HCT116 (cell line): ENCODE results near the gene SIN3B. TPM values are rescaled to one million over a fixed set of nuclear protein-coding genes. Genes with fewer than 3 reads are reported as not detected.

Source experiments
- ATAC-seq: fragments of 200-7000 bp; cut with Tn5 transposase; 2 replicates; pipeline ENCODE4 v1.9.1; 2020; ENCODE audit warnings: mild to moderate bottlenecking, moderate library complexity
- BruUV-seq: library from RNA; stranded (reverse); fragments of 400-500 nt; replicated peaks from 2 replicates; lab custom pipeline; 2021; lab: Mats Ljungman, UMichigan
- CTCF ChIA-PET: fragments of 300-600 bp; sonication (Branson Sonifier 250); formaldehyde crosslinking; loops from one replicate; lab custom pipeline; 2021; ENCODE audit warnings: antibody characterized with exemption; lab: Charles Lee
- POLR2A ChIA-PET: fragments of 300-600, 350-600 bp; sonication (Branson Sonifier 250); formaldehyde crosslinking; loops from one replicate; lab custom pipeline; 2021; ENCODE audit warnings: antibody characterized with exemption; lab: Charles Lee
- RAD21 ChIA-PET, 2 experiments: fragments of 300-600 bp; sonication (Branson Sonifier 250); formaldehyde crosslinking; loops; one replicate each; lab custom pipeline; 2023; ENCODE audit warnings: low total read pairs in 2 of 2; ENCODE audit not compliant: uncharacterized antibody in 2 of 2, unreplicated experiment in 2 of 2, low non-redundant PET in 1 of 2; lab: Charles Lee
- DNase-seq: peaks from one replicate; pipeline ENCODE4 v3.0.0-alpha.2; 2010; ENCODE audit warnings: low read depth, low spot score
- H2AFZ ChIP-seq: fragments of 200-600 bp; shearing (Covaris generic), sonication (generic); 2 replicates; pipeline ENCODE4 v1.6.1; 2017; ENCODE audit warnings: low read depth, mixed run types, mixed read lengths, antibody characterized with exemption, low read length; ENCODE audit not compliant: poor library complexity, severe bottlenecking
- H3K27ac ChIP-seq: 2 replicates; pipeline ENCODE4 v1.5.1; 2012; ENCODE audit warnings: low read depth, low read length
- H3K27me3 ChIP-seq: fragments of 200-600 bp; sonication (generic); 2 replicates; pipeline ENCODE4 v1.6.1; 2016; ENCODE audit warnings: mixed run types, low read length, mixed read lengths; ENCODE audit not compliant: insufficient read depth
- H3K36me3 ChIP-seq, 2 experiments: fragments of 200-500 bp in 1 of 2; fragments of 200-600 bp in 1 of 2; sonication (Bioruptor generic) in 1 of 2; sonication (generic) in 1 of 2; 2 replicates each; pipeline versions ENCODE4 v1.5.1 to v1.6.1; 2014 to 2016; ENCODE audit warnings: low read length in 2 of 2, inconsistent platforms in 1 of 2, mixed read lengths in 1 of 2, mixed run types in 1 of 2; ENCODE audit not compliant: insufficient read depth in 2 of 2, control insufficient read depth in 1 of 2
- H3K4me1 ChIP-seq, 2 experiments: fragments of 200-600 bp in 1 of 2; sonication (generic) in 1 of 2; 2 replicates each; pipeline versions ENCODE4 v1.5.1 to v1.6.1; 2012 to 2017; ENCODE audit warnings: low read length in 2 of 2, inconsistent platforms in 1 of 2, mild to moderate bottlenecking in 1 of 2, mixed read lengths in 1 of 2, mixed run types in 1 of 2, moderate library complexity in 1 of 2; ENCODE audit not compliant: insufficient read depth in 2 of 2, control insufficient read depth in 1 of 2
- H3K4me2 ChIP-seq: fragments of 200-600 bp; sonication (generic); 2 replicates; pipeline ENCODE4 v1.6.1; 2017; ENCODE audit warnings: mixed run types, low read length, mixed read lengths
- H3K4me3 ChIP-seq, 2 experiments: fragments of 200-600 bp in 1 of 2; sonication (generic) in 1 of 2; replicated peaks in 1 of 2; 2 replicates each; pipeline ENCODE4 v1.5.1; 2011 to 2016; ENCODE audit warnings: low read length in 2 of 2, control low read depth in 1 of 2, low read depth in 1 of 2, mild to moderate bottlenecking in 1 of 2, mixed read lengths in 1 of 2, mixed run types in 1 of 2
- H3K79me2 ChIP-seq: fragments of 200-600 bp; sonication (generic); 2 replicates; pipeline ENCODE4 v1.6.1; 2017; ENCODE audit warnings: mild to moderate bottlenecking, mixed run types, low read length, moderate library complexity, mixed read lengths; ENCODE audit not compliant: insufficient read depth
- H3K9ac ChIP-seq: fragments of 200-600 bp; sonication (generic); 2 replicates; pipeline ENCODE4 v1.6.1; 2016; ENCODE audit warnings: low read length, mixed read lengths
- H3K9me2 ChIP-seq: fragments of 200-600 bp; sonication (generic), shearing (Covaris generic); 2 replicates; pipeline ENCODE4 v1.6.1; 2017; ENCODE audit warnings: mixed run types, mild to moderate bottlenecking, moderate library complexity; ENCODE audit not compliant: insufficient read depth
- H3K9me3 ChIP-seq, 2 experiments: fragments of 200-500 bp in 1 of 2; fragments of 200-600 bp in 1 of 2; sonication (Bioruptor generic) in 1 of 2; sonication (generic) in 1 of 2; 2 replicates each; pipeline ENCODE4 v1.6.1; 2014 to 2017; ENCODE audit warnings: low read length in 2 of 2, mixed read lengths in 2 of 2, inconsistent platforms in 1 of 2, low read depth in 1 of 2, mild to moderate bottlenecking in 1 of 2, mixed run types in 1 of 2, moderate library complexity in 1 of 2; ENCODE audit not compliant: control insufficient read depth in 1 of 2, insufficient read depth in 1 of 2
- H4K20me1 ChIP-seq: fragments of 200-600 bp; sonication (generic), shearing (Covaris generic); 2 replicates; pipeline ENCODE4 v1.6.1; 2017; ENCODE audit warnings: mixed run types, mild to moderate bottlenecking, moderate library complexity; ENCODE audit not compliant: insufficient read depth
- CBX3 ChIP-seq: IDR thresholded peaks from 2 replicates; pipeline ENCODE4 v1.6.1; 2012; ENCODE audit warnings: low read depth
- EGR1 ChIP-seq: IDR thresholded peaks from 2 replicates; pipeline ENCODE4 v1.6.1; 2012; ENCODE audit warnings: low read depth
- POLR2A ChIP-seq: IDR thresholded peaks from 2 replicates; pipeline ENCODE4 v1.7.0; 2011; ENCODE audit warnings: borderline replicate concordance; ENCODE audit not compliant: insufficient read depth, insufficient read length; ENCODE audit errors: extremely low read depth
- POLR2AphosphoS5 ChIP-seq: IDR thresholded peaks from 2 replicates; pipeline ENCODE4 v1.6.1; 2011; ENCODE audit warnings: mild to moderate bottlenecking, low read depth, low read length, moderate library complexity
- SIN3A ChIP-seq: IDR thresholded peaks from 2 replicates; pipeline ENCODE4 v1.6.1; 2012; ENCODE audit warnings: low read depth
- SP1 ChIP-seq: IDR thresholded peaks from 2 replicates; pipeline ENCODE4 v1.6.1; 2012; ENCODE audit warnings: low read depth
- YY1 ChIP-seq: IDR thresholded peaks from 2 replicates; pipeline ENCODE4 v1.6.1; 2011; ENCODE audit warnings: low read length, low read depth, moderate library complexity, mild to moderate bottlenecking; ENCODE audit not compliant: insufficient replicate concordance; ENCODE audit errors: extremely low read depth
- ZFX ChIP-seq: fragments of 450-650 bp; IDR thresholded peaks from 2 replicates; pipeline ENCODE4 v1.6.1; 2017
- ZNF274 ChIP-seq: fragments of 200-500 bp; sonication (Bioruptor generic); IDR thresholded peaks from 2 replicates; pipeline ENCODE4 v1.6.1; 2014; ENCODE audit warnings: mild to moderate bottlenecking, low read depth, low read length, inconsistent platforms
- intact Hi-C: fragments of 100-400 bp; cut with micrococcal nuclease; formaldehyde crosslinking; loops from 2 replicates; pipeline ENCODE4 v1.10.0; 2022
- total RNA-seq: library from RNA; stranded (reverse); gene quantifications from one replicate; pipeline ENCODE4 v1.2.1, GENCODE V29; 2021; ENCODE audit not compliant: unreplicated experiment
- TF ChIP-seq, protein P1 (sequence below), 3 experiments: fragments of 200-600 bp in 1 of 3; sonication (generic) in 1 of 3; IDR thresholded peaks in 2 of 3; conservative IDR thresholded peaks in 1 of 3; 2 replicates each; pipeline ENCODE4 v1.5.1; 2012 to 2017; ENCODE audit warnings: low read depth in 2 of 3, low read length in 2 of 3, antibody characterized with exemption in 1 of 3, borderline replicate concordance in 1 of 3, control low read depth in 1 of 3, mild to moderate bottlenecking in 1 of 3, mixed read lengths in 1 of 3, mixed run types in 1 of 3, moderate library complexity in 1 of 3; ENCODE audit not compliant: insufficient read depth in 1 of 3
- TF ChIP-seq, protein P2 (sequence below): IDR thresholded peaks from 2 replicates; pipeline ENCODE4 v1.6.1; 2012; ENCODE audit warnings: low read depth

SIN3B gene
- total RNA-seq, 1 experiment from 2014 or later, result 59.9 TPM

DNA sequence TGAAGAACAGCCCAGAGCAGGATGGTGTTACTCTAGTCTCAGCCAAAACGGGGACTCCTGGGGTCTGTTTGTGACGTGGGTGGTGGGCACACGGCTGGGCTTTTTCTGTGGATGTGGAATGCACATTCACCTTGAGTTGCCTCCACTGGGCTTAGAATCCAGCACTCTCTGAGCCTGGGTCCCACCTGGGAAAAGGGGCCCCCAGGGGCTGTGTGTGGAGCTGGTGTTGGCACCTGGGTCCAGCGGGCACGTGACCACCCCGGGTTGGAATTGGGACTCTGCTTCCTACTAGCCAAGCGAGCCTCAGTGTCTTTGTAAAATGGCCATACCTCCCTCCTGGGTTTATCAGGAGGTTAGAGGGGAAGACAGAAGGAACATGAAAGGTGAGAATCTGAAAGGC, 30.4 kb downstream of the SIN3B start:
- no peak overlapping the region for H3K27ac ChIP-seq
- CTCF ChIA-PET, result no interaction called here
- no peak for ATAC-seq
- peaks cover 5 to 7% of the 10 kb centered on the region in 2 experiments for H3K36me3 ChIP-seq
- H3K9me3 ChIP-seq, result no peaks in the 10 kb centered on the region
- H2AFZ ChIP-seq, result no peak overlapping the region
- no peaks in the 10 kb centered on the region for H3K9me2 ChIP-seq
- no peaks in the 10 kb centered on the region for H3K27me3 ChIP-seq
- H3K79me2 ChIP-seq, result no peaks in the 10 kb centered on the region
- RAD21 ChIA-PET, result interaction anchor here (0.6 to 0.7 kb wide), 2 partner anchors 67 to 332 kb away, joined by 3 to 4 read pairs; no protein-coding TSS in a partner anchor
- H3K4me3 ChIP-seq, result no peak overlapping the region
- intact Hi-C loops, result no loop called here
- H3K4me2 ChIP-seq, result no peak overlapping the region
- TF ChIP-seq POLR2AphosphoS5 (no peak), POLR2A (no peak), EGR1 (no peak), SIN3A (no peak), ZNF274 (no peak), YY1 (no peak)
- TF ChIP-seq, protein P1, sequence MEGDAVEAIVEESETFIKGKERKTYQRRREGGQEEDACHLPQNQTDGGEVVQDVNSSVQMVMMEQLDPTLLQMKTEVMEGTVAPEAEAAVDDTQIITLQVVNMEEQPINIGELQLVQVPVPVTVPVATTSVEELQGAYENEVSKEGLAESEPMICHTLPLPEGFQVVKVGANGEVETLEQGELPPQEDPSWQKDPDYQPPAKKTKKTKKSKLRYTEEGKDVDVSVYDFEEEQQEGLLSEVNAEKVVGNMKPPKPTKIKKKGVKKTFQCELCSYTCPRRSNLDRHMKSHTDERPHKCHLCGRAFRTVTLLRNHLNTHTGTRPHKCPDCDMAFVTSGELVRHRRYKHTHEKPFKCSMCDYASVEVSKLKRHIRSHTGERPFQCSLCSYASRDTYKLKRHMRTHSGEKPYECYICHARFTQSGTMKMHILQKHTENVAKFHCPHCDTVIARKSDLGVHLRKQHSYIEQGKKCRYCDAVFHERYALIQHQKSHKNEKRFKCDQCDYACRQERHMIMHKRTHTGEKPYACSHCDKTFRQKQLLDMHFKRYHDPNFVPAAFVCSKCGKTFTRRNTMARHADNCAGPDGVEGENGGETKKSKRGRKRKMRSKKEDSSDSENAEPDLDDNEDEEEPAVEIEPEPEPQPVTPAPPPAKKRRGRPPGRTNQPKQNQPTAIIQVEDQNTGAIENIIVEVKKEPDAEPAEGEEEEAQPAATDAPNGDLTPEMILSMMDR (IDR thresholded peaks at IDR 0.05 in 2 of 3, conservative IDR thresholded peaks at IDR 0.05 in 1 of 3; ENCODE audit: borderline replicate concordance in 1 of 3, insufficient read depth in 1 of 3, low read depth in 2 of 3, low read length in 2 of 3), result no peak
- no TSS peak for BruUV-seq
- H3K4me1 ChIP-seq, result no peaks in the 10 kb centered on the region
- DNase-seq, result no peak
- no peak overlapping the region for H3K9ac ChIP-seq
- POLR2A ChIA-PET, result no interaction called here
- no peaks in the 10 kb centered on the region for H4K20me1 ChIP-seq

DNA sequence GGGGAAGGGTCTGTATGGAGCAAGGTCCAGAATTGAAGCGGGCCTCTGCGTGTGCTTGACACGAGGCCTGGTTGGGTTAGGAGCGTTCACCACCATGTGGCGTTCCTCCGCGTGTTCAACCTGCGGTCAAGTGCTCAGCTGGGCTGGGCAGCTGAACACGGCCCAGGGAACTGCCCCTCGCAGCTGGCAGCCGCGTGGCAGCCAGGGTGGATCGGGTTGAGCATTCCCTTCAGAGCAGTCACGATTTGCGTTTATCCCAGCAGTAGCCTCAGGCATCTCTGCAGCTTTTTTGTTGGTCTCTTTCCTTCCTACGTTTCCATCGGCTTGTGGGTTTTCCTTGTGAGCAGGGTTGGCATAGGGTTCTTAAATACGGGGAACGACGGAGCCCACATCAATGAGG, 30.9 kb downstream of the SIN3B start:
- H3K9me3 ChIP-seq, result no peaks in the 10 kb centered on the region
- no peak overlapping the region for H3K9ac ChIP-seq
- H3K79me2 ChIP-seq, result no peaks in the 10 kb centered on the region
- H4K20me1 ChIP-seq, result no peaks in the 10 kb centered on the region
- no TSS peak for BruUV-seq
- no peak overlapping the region for H3K4me3 ChIP-seq
- H2AFZ ChIP-seq, result no peak overlapping the region
- ChIA-PET POLR2A (no interaction called here), CTCF (no interaction called here), RAD21 (interaction anchor here (0.6 to 0.7 kb wide), 2 partner anchors 68 to 332 kb away, joined by 3 to 4 read pairs; no protein-coding TSS in a partner anchor)
- H3K36me3 ChIP-seq, result peaks cover 5 to 7% of the 10 kb centered on the region in 2 experiments
- intact Hi-C loops, result no loop called here
- no peaks in the 10 kb centered on the region for H3K4me1 ChIP-seq
- no peak overlapping the region for H3K27ac ChIP-seq
- H3K27me3 ChIP-seq, result no peaks in the 10 kb centered on the region
- DNase-seq, result no peak
- no peaks in the 10 kb centered on the region for H3K9me2 ChIP-seq
- no peak overlapping the region for H3K4me2 ChIP-seq
- no peak for ATAC-seq
- TF ChIP-seq CBX3, result no peak
- TF ChIP-seq, protein P1 (IDR thresholded peaks at IDR 0.05 in 2 of 3, conservative IDR thresholded peaks at IDR 0.05 in 1 of 3; ENCODE audit: borderline replicate concordance in 1 of 3, insufficient read depth in 1 of 3, low read depth in 2 of 3, low read length in 2 of 3), result no peak
- TF ChIP-seq ZNF274, result no peak
- TF ChIP-seq, protein P2, sequence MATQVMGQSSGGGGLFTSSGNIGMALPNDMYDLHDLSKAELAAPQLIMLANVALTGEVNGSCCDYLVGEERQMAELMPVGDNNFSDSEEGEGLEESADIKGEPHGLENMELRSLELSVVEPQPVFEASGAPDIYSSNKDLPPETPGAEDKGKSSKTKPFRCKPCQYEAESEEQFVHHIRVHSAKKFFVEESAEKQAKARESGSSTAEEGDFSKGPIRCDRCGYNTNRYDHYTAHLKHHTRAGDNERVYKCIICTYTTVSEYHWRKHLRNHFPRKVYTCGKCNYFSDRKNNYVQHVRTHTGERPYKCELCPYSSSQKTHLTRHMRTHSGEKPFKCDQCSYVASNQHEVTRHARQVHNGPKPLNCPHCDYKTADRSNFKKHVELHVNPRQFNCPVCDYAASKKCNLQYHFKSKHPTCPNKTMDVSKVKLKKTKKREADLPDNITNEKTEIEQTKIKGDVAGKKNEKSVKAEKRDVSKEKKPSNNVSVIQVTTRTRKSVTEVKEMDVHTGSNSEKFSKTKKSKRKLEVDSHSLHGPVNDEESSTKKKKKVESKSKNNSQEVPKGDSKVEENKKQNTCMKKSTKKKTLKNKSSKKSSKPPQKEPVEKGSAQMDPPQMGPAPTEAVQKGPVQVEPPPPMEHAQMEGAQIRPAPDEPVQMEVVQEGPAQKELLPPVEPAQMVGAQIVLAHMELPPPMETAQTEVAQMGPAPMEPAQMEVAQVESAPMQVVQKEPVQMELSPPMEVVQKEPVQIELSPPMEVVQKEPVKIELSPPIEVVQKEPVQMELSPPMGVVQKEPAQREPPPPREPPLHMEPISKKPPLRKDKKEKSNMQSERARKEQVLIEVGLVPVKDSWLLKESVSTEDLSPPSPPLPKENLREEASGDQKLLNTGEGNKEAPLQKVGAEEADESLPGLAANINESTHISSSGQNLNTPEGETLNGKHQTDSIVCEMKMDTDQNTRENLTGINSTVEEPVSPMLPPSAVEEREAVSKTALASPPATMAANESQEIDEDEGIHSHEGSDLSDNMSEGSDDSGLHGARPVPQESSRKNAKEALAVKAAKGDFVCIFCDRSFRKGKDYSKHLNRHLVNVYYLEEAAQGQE, result no peak
- no peak for TF ChIP-seq SP1
- TF ChIP-seq ZFX, result no peak
